ENCODE measurements around the gene BLNK.
"Not testable (repeated sequence)": the region's sequence is repeated elsewhere in the genome, so short reads cannot be mapped to it uniquely, and the experiment has no call there.

GRCh38 chr10:96189505-96189904, 81.9 kb downstream of the BLNK start:
- not testable (repeated sequence) for TF ChIP-seq POLR2A, CTCF (IDR thresholded peaks at IDR 0.05)

All from body of pancreas (tissue), 4 donors.